ES-I3 (cell line): Measurements from ENCODE around the gene ITGB3BP.
"Not testable (repeated sequence)": the region's sequence is repeated elsewhere in the genome, so short reads cannot be mapped to it uniquely, and the experiment has no call there.

Experiments
- H3K36me3 ChIP-seq: 2 replicates; pipeline ENCODE4 v1.6.1; 2013; ENCODE audit warnings: mild to moderate bottlenecking, low read length, control low read depth, moderate library complexity; ENCODE audit not compliant: insufficient read depth
- H3K4me1 ChIP-seq: 2 replicates; pipeline ENCODE4 v1.6.1; 2013; ENCODE audit warnings: mild to moderate bottlenecking, control low read depth, low read length; ENCODE audit not compliant: insufficient read depth
- H3K9ac ChIP-seq: 2 replicates; pipeline ENCODE4 v1.6.1; 2013; ENCODE audit warnings: low read depth, mild to moderate bottlenecking, low read length, moderate library complexity
- H3K9me3 ChIP-seq: 2 replicates; pipeline ENCODE4 v1.6.1; 2013; ENCODE audit warnings: mild to moderate bottlenecking, low read length, moderate library complexity; ENCODE audit not compliant: control insufficient read depth, insufficient read depth

ITGB3BP gene

GRCh38 chr1:63423649-63424048 lies 99.4 kb downstream of the ITGB3BP start:
- H3K9ac ChIP-seq = no peak overlapping the region
- H3K4me1 ChIP-seq = no peaks in the 10 kb centered on the region
- H3K36me3 ChIP-seq = no peaks in the 10 kb centered on the region
- H3K9me3 ChIP-seq = no peaks in the 10 kb centered on the region

DNA sequence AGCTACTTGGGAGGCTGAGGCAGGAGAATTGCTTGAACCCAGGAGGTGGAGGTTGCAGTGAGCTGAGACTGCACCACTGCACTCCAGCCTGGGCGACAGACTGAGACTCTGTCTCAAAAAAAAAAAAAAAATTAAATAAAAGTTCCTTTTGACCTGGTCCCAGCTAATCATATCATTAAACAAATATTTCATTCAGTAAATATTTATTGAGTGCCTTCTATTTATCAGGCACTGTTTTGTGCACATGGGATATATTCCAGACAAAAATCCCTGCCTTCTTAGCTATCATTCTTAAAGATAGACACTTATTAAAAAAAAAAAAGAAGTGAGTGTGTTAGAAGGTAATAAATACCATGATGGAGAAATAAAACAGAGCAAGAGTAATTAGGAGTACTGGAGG lies 102.3 kb downstream of the ITGB3BP start:
- not testable (repeated sequence) for H3K9me3 ChIP-seq, H3K36me3 ChIP-seq, H3K9ac ChIP-seq, H3K4me1 ChIP-seq

DNA sequence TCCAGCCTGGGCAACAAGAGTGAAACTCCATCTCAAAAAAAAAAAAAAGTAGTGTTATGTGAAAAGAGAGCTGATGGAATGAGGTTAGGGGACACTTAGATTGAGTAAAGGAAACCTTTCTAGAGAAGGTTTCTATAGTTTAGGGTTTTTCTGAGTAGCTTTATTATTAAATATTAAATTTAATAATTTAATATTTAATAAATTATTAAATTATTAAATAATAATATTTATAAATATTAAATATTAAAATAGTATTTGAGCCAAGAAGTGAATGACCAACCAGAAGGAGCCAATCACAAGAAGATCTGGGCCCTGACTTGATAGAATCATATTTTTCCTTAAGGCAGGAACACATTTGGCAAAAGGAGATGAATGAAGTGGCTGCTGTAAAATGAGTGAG lies 104.9 kb downstream of the ITGB3BP start:
- no peaks in the 10 kb centered on the region; the same call in 1 of the 2 replicates for H3K4me1 ChIP-seq
- H3K9me3 ChIP-seq = no peaks in the 10 kb centered on the region
- no peaks in the 10 kb centered on the region for H3K36me3 ChIP-seq
- no peak overlapping the region for H3K9ac ChIP-seq

GRCh38 chr1:63414691-63415365 lies 108.2 kb downstream of the ITGB3BP start:
- Histone ChIP-seq H3K4me1 (no peaks in the 10 kb centered on the region; the same call in none of the 2 replicates), H3K36me3 (no peaks in the 10 kb centered on the region), H3K9ac (no peak overlapping the region), H3K9me3 (no peaks in the 10 kb centered on the region)

DNA sequence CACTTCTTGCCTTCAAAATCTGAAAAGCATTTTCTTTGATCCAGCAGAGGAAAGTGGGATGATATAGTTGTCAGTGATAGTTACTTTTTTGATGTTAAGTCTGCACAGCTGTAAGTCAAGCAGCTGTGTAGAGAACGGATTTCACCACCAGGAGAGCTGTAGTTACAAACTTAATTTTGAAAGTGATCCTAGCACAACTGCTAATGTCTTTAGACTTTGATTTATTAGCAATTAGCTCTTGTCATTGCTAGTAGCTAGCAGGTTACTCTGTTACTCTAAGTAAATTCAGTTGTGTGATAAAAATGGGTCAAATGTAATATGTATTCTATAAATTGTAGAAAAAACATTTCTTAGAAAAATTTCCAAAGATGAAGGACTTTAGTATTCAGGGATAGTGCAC lies 109.6 kb downstream of the ITGB3BP start:
- no peaks in the 10 kb centered on the region for H3K36me3 ChIP-seq
- no peak overlapping the region for H3K9ac ChIP-seq
- no peaks in the 10 kb centered on the region; the same call in none of the 2 replicates for H3K4me1 ChIP-seq
- no peaks in the 10 kb centered on the region for H3K9me3 ChIP-seq

DNA sequence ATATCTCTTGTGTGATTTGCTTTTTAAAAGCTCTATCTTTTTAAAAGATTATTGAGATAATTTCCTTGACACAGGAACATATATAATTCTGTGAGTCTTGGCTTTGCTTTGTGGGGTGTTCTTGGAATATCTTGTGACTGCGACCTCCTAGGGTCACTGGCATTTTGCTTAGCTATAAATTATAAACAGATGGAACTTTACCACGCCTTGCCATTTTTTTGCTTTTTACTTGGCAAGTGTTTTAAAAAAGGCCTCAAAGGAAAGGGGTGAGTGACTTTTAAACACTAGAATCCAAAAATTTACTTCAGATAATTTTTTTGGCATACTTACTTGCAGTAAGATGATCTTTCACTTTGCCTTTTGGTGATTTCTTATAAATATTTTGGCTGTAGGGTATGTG lies 112.0 kb downstream of the ITGB3BP start:
- Histone ChIP-seq H3K9ac (no peak overlapping the region), H3K9me3 (no peaks in the 10 kb centered on the region)

GRCh38 chr1:63408331-63408730 lies 114.7 kb downstream of the ITGB3BP start:
- no peaks in the 10 kb centered on the region; the same call in 1 of the 2 replicates for H3K4me1 ChIP-seq
- no peaks in the 10 kb centered on the region for H3K36me3 ChIP-seq
- no peaks in the 10 kb centered on the region for H3K9me3 ChIP-seq
- H3K9ac ChIP-seq = no peak overlapping the region

More for the DNA sequence above, 112.0 kb downstream of the ITGB3BP start:
- H3K4me1 ChIP-seq = no peaks in the 10 kb centered on the region; the same call in none of the 2 replicates
- no peaks in the 10 kb centered on the region for H3K36me3 ChIP-seq

- H3K4me1 ChIP-seq = no peaks in the 10 kb centered on the region; the same call in 1 of the 2 replicates
Observed at GRCh38 chr1:63407002-63407401, 116.0 kb downstream of the ITGB3BP start.

DNA sequence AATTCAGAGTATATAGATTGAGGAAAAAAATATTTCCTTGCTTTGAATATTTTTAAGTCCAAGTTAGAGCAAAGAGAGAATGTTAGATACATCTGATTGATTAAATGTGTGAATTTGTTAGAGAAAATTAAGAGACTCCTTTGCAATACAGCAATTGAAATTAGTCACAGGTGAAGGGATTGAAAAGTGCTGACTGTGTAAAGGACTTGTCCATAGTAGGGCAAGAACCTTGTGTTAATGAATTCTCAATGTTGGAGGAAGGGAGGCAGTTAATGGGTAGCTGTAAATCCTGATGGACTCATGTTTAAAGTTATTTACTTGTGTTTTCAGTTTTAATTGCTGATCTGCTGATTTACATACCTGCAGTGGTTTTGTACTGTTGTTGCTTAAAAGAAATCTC lies 117.0 kb downstream of the ITGB3BP start:
- Histone ChIP-seq H3K9me3 (no peaks in the 10 kb centered on the region), H3K9ac (no peak overlapping the region), H3K4me1 (no peaks in the 10 kb centered on the region), H3K36me3 (no peaks in the 10 kb centered on the region)

More at GRCh38 chr1:63407002-63407401, 116.0 kb downstream of the ITGB3BP start:
- Histone ChIP-seq H3K9ac (no peak overlapping the region), H3K9me3 (no peaks in the 10 kb centered on the region), H3K36me3 (no peaks in the 10 kb centered on the region)

DNA sequence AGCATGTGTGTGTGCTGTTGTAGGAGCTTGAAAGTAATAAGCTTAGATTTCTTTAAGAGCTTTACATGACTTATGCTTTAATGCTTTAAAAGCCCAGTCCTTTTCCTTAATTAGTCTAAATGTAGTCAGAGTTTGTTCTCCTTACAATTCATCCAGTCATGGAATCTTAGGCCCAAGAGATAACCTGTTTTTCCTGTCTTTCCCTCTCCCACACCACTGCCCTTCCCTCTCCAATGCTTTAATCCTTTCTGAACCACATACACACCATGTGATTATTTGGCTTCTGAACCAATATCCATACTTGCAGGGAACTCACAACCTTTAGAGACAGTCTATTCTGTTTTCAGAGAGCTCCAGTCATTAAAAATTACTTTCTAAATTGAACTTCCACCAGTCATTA lies 118.0 kb downstream of the ITGB3BP start:
- Histone ChIP-seq H3K9me3 (no peaks in the 10 kb centered on the region), H3K9ac (no peak overlapping the region), H3K36me3 (no peaks in the 10 kb centered on the region), H3K4me1 (no peaks in the 10 kb centered on the region)

- no peaks in the 10 kb centered on the region for H3K36me3 ChIP-seq
- no peaks in the 10 kb centered on the region for H3K9me3 ChIP-seq
- no peak overlapping the region for H3K9ac ChIP-seq
- no peaks in the 10 kb centered on the region for H3K4me1 ChIP-seq
Observed at GRCh38 chr1:63403386-63403785, 119.6 kb downstream of the ITGB3BP start.

- Histone ChIP-seq H3K9me3 (no peaks in the 10 kb centered on the region), H3K4me1 (no peaks in the 10 kb centered on the region), H3K36me3 (no peaks in the 10 kb centered on the region), H3K9ac (no peak overlapping the region)
Observed at GRCh38 chr1:63401945-63402344, 121.1 kb downstream of the ITGB3BP start.
